Adrenal gland (tissue), 5 donors: ENCODE measurements around the gene OR5K4.
"Not testable (repeated sequence)": the region's sequence is repeated elsewhere in the genome, so short reads cannot be mapped to it uniquely, and the experiment has no call there.

Experiments
- CTCF ChIP-seq, 6 experiments: fragments of 450-650 bp in 4 of 6; fragments of 200-600 bp in 2 of 6; sonication (generic) in 1 of 6; IDR thresholded peaks; 1 replicate in 5 of 6; 2 replicates in 1 of 6; pipeline versions ENCODE4 v1.5.1 to v1.8.0; 2016 to 2021; ENCODE audit warnings: antibody characterized with exemption in 6 of 6, mild to moderate bottlenecking in 2 of 6, moderate library complexity in 1 of 6
- POLR2A ChIP-seq, 2 donors: fragments of 450-650 bp; IDR thresholded peaks; one replicate each; pipeline ENCODE4 v1.6.1; 2017; ENCODE audit warnings: antibody characterized with exemption in 2 of 2, mild to moderate bottlenecking in 2 of 2, moderate library complexity in 1 of 2
- donor health status: DM: no; HTN: no; CAD: no.

GRCh38 chr3:98396482-98396881, 42.8 kb downstream of the OR5K4 start:
- TF ChIP-seq POLR2A, CTCF (IDR thresholded peaks at IDR 0.05): not testable (repeated sequence)
